IPS-20b (cell line): ENCODE results near the gene ZNF212.
A peak's percentile ranks its signal among the peaks of the same experiment; 100 is the strongest.

Source experiments
- H3K27ac ChIP-seq: one replicate; pipeline ENCODE4 v1.5.1; 2013; ENCODE audit warnings: low read length
- H3K27me3 ChIP-seq: 2 replicates; pipeline ENCODE4 v1.6.1; 2013; ENCODE audit warnings: mild to moderate bottlenecking, low read length, inconsistent platforms; ENCODE audit not compliant: insufficient read depth
- H3K36me3 ChIP-seq: 2 replicates; pipeline ENCODE4 v1.6.1; 2013; ENCODE audit warnings: low read depth, mild to moderate bottlenecking, inconsistent platforms, low read length, moderate library complexity; ENCODE audit not compliant: insufficient read depth
- H3K4me1 ChIP-seq: 2 replicates; pipeline ENCODE4 v1.6.1; 2013; ENCODE audit warnings: mild to moderate bottlenecking, control low read depth, inconsistent platforms, low read length, moderate library complexity; ENCODE audit not compliant: insufficient read depth
- H3K4me3 ChIP-seq: 2 replicates; pipeline ENCODE4 v1.5.1; 2013; ENCODE audit warnings: mild to moderate bottlenecking, low read length, inconsistent platforms
- H3K9ac ChIP-seq: 2 replicates; pipeline ENCODE4 v1.6.1; 2013; ENCODE audit warnings: low read depth, mild to moderate bottlenecking, inconsistent platforms, low read length, moderate library complexity
- H3K9me3 ChIP-seq: 2 replicates; pipeline ENCODE4 v1.6.1; 2013; ENCODE audit warnings: mild to moderate bottlenecking, low read depth, low read length, inconsistent platforms; ENCODE audit not compliant: insufficient read depth

Gene ZNF212

GRCh38 chr7:149239345-149240143, at the start of gene ZNF212:
TSS of gene ZNF212 (plus strand) at chr7:149239651. CDS start at chr7:149239779, 128 bp downstream.
- Histone ChIP-seq H3K27me3 (peaks cover 4% of the 10 kb centered on the region; the same call in 1 of the 2 replicates), H3K9ac (peak within 1 kb of the TSS; percentile 95), H3K36me3 (no peaks in the 10 kb centered on the region), H3K27ac (peak within 1 kb of the TSS; percentile 65), H3K4me3 (peak within 1 kb of the TSS; percentile 100), H3K9me3 (no peaks in the 10 kb centered on the region; the same call in 1 of the 2 replicates), H3K4me1 (peaks cover 5% of the 10 kb centered on the region; the same call in 1 of the 2 replicates)

- Histone ChIP-seq H3K27me3 (no peaks in the 10 kb centered on the region), H3K4me1 (no peaks in the 10 kb centered on the region; the same call in 1 of the 2 replicates), H3K9ac (no peak overlapping the region), H3K27ac (no peak overlapping the region), H3K4me3 (no peak overlapping the region), H3K9me3 (no peaks in the 10 kb centered on the region), H3K36me3 (no peaks in the 10 kb centered on the region)
These were observed 47.6 kb upstream of the ZNF212 start for GRCh38 chr7:149191851-149192250.

GRCh38 chr7:149194799-149195179, 44.7 kb upstream of the ZNF212 start:
- Histone ChIP-seq H3K27ac (no peak overlapping the region), H3K9me3 (no peaks in the 10 kb centered on the region), H3K36me3 (peaks cover 21% of the 10 kb centered on the region), H3K9ac (peak overlapping the region; percentile 17; the same call in 1 of the 2 replicates), H3K27me3 (no peaks in the 10 kb centered on the region), H3K4me3 (peak overlapping the region; percentile 96; the same call in 1 of the 2 replicates), H3K4me1 (no peaks in the 10 kb centered on the region; the same call in 1 of the 2 replicates)

DNA sequence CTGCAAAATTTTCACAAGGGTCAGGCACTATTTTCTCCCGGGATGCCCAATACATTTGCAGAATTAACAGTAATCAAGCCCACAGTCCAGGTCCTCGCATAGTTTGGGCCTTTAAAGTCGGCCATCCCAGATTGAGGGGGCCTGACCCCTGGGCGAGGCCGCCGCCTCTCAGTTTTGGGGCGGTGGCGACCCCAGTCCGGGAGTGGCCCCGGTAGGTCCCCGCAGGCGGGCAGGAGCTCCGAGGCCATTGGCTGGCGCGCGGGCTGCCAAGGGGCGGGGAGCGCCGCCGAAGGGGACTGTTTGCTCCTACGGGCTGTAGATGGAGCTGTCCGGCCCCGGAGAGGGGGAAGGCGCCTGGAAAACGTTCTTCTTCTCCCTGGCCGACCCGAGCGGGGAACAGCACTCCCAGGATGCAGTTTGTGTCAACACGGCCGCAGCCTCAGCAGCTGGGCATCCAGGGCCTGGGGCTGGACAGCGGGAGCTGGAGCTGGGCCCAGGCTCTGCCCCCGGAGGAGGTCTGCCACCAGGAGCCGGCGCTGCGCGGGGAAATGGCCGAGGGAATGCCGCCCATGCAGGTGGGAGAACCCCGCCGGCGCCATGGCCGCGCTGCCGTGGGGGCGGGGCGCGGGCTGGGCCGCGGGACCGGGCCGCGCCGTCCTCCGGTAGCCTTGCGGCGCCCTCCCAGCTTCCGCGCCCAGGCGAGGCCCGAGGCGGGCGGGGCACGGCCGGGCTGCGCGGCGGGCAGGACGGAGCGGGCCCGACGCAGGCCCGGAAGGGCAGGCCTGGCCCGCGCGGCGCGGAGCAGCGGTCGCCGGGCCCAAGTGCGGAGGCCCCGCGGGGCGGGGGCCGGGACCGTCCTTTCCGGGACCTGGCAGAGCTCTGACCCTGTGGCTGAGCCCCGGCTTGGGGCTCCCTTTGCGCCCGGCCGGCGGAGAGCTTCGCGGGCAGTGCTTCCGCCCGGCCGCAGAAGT, 44.0 kb upstream of the ZNF212 start, which contains the start of gene ZNF282:
TSS of gene ZNF282 (plus strand) at position 367 of the 971 bp plus-strand sequence. CDS start at position 411, 44 bp downstream.
- Histone ChIP-seq H3K4me3 (peak within 1 kb of the TSS; percentile 96), H3K27ac (no peak within 1 kb of the TSS)

GRCh38 chr7:149196151-149196704, 43.2 kb upstream of the ZNF212 start:
- Histone ChIP-seq H3K36me3 (peaks cover 36% of the 10 kb centered on the region), H3K27ac (no peak overlapping the region), H3K9ac (peak overlapping the region; percentile 92), H3K9me3 (no peaks in the 10 kb centered on the region; the same call in 1 of the 2 replicates), H3K27me3 (no peaks in the 10 kb centered on the region), H3K4me3 (peak overlapping the region; percentile 96), H3K4me1 (no peaks in the 10 kb centered on the region; the same call in 1 of the 2 replicates)

More for the DNA sequence above, 44.0 kb upstream of the ZNF212 start, which contains the start of gene ZNF282:
- Histone ChIP-seq H3K36me3 (peaks cover 28% of the 10 kb centered on the region), H3K4me1 (no peaks in the 10 kb centered on the region; the same call in 1 of the 2 replicates), H3K9ac (peak within 1 kb of the TSS; percentile 92), H3K27me3 (no peaks in the 10 kb centered on the region), H3K9me3 (no peaks in the 10 kb centered on the region; the same call in 1 of the 2 replicates)

- Histone ChIP-seq H3K27ac (no peak overlapping the region), H3K4me1 (no peaks in the 10 kb centered on the region; the same call in 1 of the 2 replicates), H3K27me3 (no peaks in the 10 kb centered on the region), H3K9me3 (no peaks in the 10 kb centered on the region; the same call in 1 of the 2 replicates), H3K9ac (peak overlapping the region; percentile 92), H3K36me3 (peaks cover 41% of the 10 kb centered on the region), H3K4me3 (peak overlapping the region; percentile 96)
These were observed 42.7 kb upstream of the ZNF212 start for GRCh38 chr7:149196705-149197171.

GRCh38 chr7:149197675-149198074, 41.8 kb upstream of the ZNF212 start:
- H3K27me3 ChIP-seq = no peaks in the 10 kb centered on the region
- no peak overlapping the region for H3K9ac ChIP-seq
- no peak overlapping the region for H3K4me3 ChIP-seq
- H3K4me1 ChIP-seq = no peaks in the 10 kb centered on the region; the same call in 1 of the 2 replicates
- H3K36me3 ChIP-seq = peaks cover 46% of the 10 kb centered on the region
- no peaks in the 10 kb centered on the region; the same call in 1 of the 2 replicates for H3K9me3 ChIP-seq
- no peak overlapping the region for H3K27ac ChIP-seq

- no peaks in the 10 kb centered on the region; the same call in 1 of the 2 replicates for H3K4me1 ChIP-seq
- no peaks in the 10 kb centered on the region; the same call in 1 of the 2 replicates for H3K9me3 ChIP-seq
- H3K4me3 ChIP-seq = no peak overlapping the region
- no peak overlapping the region for H3K9ac ChIP-seq
- H3K27me3 ChIP-seq = no peaks in the 10 kb centered on the region
- peaks cover 53% of the 10 kb centered on the region for H3K36me3 ChIP-seq
- no peak overlapping the region for H3K27ac ChIP-seq
These were observed 41.2 kb upstream of the ZNF212 start for GRCh38 chr7:149198161-149198816.

DNA sequence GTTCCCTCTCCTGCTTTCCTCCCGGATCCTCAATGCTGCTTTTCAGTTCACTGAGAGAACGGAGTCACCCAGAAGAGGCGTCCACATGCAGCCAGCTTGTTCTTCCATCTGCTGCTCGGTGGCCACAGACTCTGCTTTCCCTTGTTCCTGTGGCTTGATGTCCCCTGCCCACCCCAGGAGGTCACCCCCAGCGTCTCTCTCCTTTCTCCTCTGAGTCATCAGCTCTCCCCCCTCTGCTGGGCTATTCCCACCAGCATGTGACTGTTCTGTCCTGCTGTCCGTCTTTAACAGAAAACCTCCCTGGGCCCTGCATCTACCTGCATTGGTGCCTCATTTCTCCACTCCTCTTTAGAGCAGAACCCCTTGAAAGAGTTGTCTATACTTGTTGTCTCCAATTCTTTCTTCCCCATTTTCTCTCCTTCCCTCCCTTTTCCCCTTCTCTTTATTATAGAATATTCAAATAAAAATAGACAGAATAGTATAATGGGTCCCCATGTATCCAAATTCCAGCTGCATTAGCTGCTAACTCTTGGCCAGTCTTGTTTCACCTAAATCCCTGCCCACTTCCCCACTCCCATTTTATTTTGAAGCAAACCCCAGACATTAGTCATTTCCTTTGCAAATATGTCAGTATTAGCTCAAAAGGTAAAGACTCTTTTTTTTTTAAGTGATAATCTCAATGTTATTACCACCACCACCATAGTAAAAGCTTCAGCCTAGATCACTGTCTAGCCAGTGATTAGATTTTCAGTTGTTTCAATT, 40.0 kb upstream of the ZNF212 start:
- H3K9me3 ChIP-seq = no peaks in the 10 kb centered on the region; the same call in 1 of the 2 replicates
- H3K27me3 ChIP-seq = no peaks in the 10 kb centered on the region
- H3K36me3 ChIP-seq = peaks cover 64% of the 10 kb centered on the region
- no peak overlapping the region for H3K4me3 ChIP-seq
- H3K27ac ChIP-seq = no peak overlapping the region
- no peak overlapping the region for H3K9ac ChIP-seq
- no peaks in the 10 kb centered on the region; the same call in 1 of the 2 replicates for H3K4me1 ChIP-seq

DNA sequence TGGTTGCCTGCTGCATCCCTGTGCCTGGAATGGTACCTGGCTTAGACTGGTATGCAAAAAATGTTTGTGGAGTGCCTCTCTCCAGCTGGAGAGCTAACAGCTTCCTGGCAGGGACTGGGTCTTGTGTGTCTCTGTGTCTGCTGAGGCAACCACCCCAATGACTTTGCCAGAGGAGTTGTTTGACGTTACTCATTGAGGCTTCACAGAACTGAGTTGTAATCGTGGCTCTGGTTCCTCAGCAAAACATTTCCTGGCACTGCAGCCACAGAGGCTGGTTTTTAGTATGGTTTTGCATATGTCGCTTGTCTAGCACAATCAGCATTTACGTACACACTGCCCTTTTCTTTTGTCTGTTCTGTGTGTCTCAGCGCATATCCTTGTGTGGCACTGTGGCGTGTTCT, 36.6 kb upstream of the ZNF212 start:
- H3K4me3 ChIP-seq = no peak overlapping the region
- H3K9me3 ChIP-seq = no peaks in the 10 kb centered on the region; the same call in 1 of the 2 replicates
- H3K9ac ChIP-seq = no peak overlapping the region
- peaks cover 90% of the 10 kb centered on the region for H3K36me3 ChIP-seq
- no peaks in the 10 kb centered on the region for H3K27me3 ChIP-seq
- no peak overlapping the region for H3K27ac ChIP-seq
- peaks cover 3% of the 10 kb centered on the region; the same call in 1 of the 2 replicates for H3K4me1 ChIP-seq
